HG02852 (cell line): ENCODE data around the gene TSPOAP1.

Source experiments
- ATAC-seq: cut with Tn5 transposase; IDR thresholded peaks from one replicate; pipeline ENCODE4 v1.9.1; 2021; ENCODE audit warnings: mild to moderate bottlenecking, moderate library complexity; ENCODE audit not compliant: unreplicated experiment

The TSPOAP1 gene

GRCh38 chr17:58307468-58308172 lies 21.0 kb downstream of the TSPOAP1 start:
- no peak for ATAC-seq

- no peak for ATAC-seq
These were observed 22.3 kb downstream of the TSPOAP1 start for GRCh38 chr17:58306131-58306951.

GRCh38 chr17:58305626-58306025 lies 23.0 kb downstream of the TSPOAP1 start:
- ATAC-seq: no peak

- ATAC-seq: no peak
These were observed 23.7 kb downstream of the TSPOAP1 start for GRCh38 chr17:58304750-58305486.

GRCh38 chr17:58303971-58304749 lies 24.4 kb downstream of the TSPOAP1 start:
- no peak for ATAC-seq

GRCh38 chr17:58302919-58303585 lies 25.5 kb downstream of the TSPOAP1 start:
- no peak for ATAC-seq

GRCh38 chr17:58302171-58302918 lies 26.2 kb downstream of the TSPOAP1 start:
- no peak for ATAC-seq

GRCh38 chr17:58301504-58302150 lies 27.0 kb downstream of the TSPOAP1 start:
- no peak for ATAC-seq

GRCh38 chr17:58300336-58300735 lies 28.3 kb downstream of the TSPOAP1 start:
- no peak for ATAC-seq

- ATAC-seq: no peak
These were observed 34.6 kb downstream of the TSPOAP1 start for GRCh38 chr17:58294034-58294433.

- ATAC-seq: no peak
These were observed 37.3 kb downstream of the TSPOAP1 start for GRCh38 chr17:58291246-58291645.

- no peak for ATAC-seq
These were observed 38.7 kb downstream of the TSPOAP1 start for GRCh38 chr17:58289869-58290268.

GRCh38 chr17:58285422-58285810 lies 43.2 kb downstream of the TSPOAP1 start:
- no peak for ATAC-seq

- ATAC-seq: no peak
These were observed 43.8 kb downstream of the TSPOAP1 start for GRCh38 chr17:58284613-58285421.

GRCh38 chr17:58283674-58284612 lies 44.7 kb downstream of the TSPOAP1 start:
- no peak for ATAC-seq

GRCh38 chr17:58282442-58282841 lies 46.2 kb downstream of the TSPOAP1 start:
- no peak for ATAC-seq

GRCh38 chr17:58281511-58282011 lies 47.0 kb downstream of the TSPOAP1 start:
- ATAC-seq: no peak
